Activated T-cell treated with anti-CD3 and anti-CD28 coated beads for 4 hours (primary cell): ENCODE data around the gene ANKRD34A.
"Not testable (repeated sequence)": the region's sequence is repeated elsewhere in the genome, so short reads cannot be mapped to it uniquely, and the experiment has no call there.

ENCODE experiments used
- DNase-seq: peaks from one replicate; pipeline ENCODE4 v3.0.0-alpha.2; 2020

The ANKRD34A gene

GRCh38 chr1:145942871-145943270, 21.5 kb downstream of the ANKRD34A start:
- no peak for DNase-seq

DNA sequence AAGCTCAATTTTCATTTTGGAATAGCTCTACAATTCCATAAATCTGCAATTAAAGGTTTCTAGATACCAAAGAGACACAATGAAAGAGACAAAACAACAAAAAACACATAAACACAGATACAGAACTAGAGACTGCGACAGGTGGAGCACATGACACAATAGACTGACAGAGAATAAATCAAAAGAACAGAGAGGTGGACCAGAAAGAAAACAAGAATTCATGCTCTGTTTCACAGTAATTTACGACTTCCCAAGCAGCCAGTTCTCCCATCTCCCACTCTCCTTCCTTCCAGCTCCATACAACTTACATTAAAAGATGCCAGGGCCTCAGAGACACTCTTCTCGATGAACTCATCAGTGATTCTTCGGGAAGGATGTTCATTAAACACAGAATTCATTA, 22.0 kb downstream of the ANKRD34A start:
- DNase-seq, result no peak

DNA sequence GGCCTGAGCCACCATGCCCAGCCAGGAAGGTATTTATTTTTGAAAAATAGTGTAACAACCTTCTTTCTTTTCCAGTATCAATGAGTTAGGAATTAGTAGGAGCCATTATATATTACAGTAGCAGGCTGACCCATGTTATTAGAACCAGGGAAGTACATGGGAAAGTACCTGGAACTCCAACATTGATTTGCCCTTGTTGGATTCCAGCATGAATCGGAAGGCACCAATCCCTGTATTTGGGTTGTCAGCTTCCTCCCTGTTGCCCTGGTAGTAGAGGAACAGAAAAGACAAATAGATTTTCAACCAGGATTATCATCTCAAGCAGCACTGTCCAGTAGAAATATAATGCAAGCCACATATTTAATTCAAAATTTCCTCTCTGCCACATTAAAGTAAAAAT, 26.9 kb downstream of the ANKRD34A start:
- DNase-seq, result no peak

DNA sequence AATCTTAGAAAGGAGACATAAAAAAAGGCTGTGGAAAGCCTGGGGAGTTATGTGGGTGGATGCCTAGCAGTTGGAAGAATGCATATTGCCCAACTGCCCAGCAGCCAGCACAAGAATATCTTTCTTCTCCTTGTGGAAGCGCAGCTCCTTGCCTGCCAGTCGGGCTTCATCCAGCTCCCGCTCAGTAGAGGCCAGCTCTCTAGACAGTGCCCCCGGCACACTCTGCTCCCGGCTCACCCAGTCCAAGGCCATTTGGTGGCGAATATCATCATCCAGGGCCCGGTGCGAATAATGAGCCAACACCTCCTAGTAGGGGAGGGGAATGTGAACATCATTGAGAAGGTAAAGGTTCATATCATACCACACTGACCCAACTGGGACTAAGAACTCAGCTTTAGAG, 28.1 kb downstream of the ANKRD34A start:
- no peak for DNase-seq

DNA sequence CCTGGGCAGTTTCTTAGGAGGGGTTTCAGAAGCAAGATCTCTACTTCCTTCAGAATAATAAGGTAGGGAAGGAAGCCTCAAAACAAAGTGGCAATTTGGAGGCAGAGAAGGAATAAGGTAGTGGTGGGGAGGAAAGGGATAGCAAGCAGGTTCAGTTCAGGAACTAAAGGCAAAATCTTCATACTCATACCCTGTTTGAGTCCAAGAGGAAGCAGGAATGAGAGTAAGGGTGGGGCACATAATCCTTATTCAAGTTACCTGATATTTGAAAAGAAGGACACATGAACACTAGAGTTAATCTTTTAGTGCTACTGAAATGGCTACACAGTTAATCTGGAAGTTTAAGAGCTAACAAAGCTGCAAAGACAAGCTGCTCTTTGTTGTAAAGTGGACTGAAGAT, 28.7 kb downstream of the ANKRD34A start:
- DNase-seq, result no peak

GRCh38 chr1:145932522-145933009, 31.8 kb downstream of the ANKRD34A start:
- not testable (repeated sequence) for DNase-seq

DNA sequence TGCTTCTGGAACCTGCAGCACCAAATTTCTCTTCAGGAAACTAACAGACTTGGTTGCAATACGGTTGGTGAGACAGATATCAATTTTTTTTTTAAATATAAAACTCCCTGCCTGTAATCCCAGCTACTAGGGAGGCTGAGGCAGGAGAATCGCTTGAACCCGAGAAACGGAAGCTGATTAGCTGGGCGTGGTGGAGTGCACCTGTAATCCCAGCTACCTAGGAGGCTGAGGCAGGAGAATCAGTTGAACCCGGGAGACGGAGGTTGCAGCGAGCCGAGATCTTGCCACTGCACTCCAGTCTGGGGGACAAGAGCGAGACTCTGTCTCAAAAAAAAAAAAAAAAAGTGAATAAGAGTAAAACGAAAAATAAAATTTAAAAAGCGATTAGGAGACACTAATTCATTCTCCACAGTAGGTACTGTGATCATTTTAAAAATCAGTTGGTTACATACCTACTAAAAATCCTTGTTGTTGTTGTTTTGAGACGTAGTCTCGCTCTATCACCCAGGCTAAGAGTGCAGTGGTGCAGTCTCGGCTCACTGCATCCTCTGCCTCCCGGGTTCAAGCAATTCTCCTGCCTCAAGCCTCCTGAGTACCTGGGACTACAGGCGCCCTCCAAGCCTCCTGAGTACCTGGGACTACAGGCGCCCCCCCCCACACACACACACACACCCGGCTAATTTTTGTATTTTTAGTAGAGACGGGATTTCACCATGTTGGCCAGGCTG, 36.3 kb downstream of the ANKRD34A start:
- no peak for DNase-seq

GRCh38 chr1:145927063-145927886, 37.1 kb downstream of the ANKRD34A start, which contains the start of gene RBM8A:
RBM8A (minus strand) TSS chr1:145927484; CDS start chr1:145927426, 58 bp downstream.
- DNase-seq, result peak; percentile 92

GRCh38 chr1:145926686-145927062, 37.7 kb downstream of the ANKRD34A start:
- DNase-seq, result peak; percentile 40

- DNase-seq, result no peak
Observed at GRCh38 chr1:145922266-145922665, 42.1 kb downstream of the ANKRD34A start.

DNA sequence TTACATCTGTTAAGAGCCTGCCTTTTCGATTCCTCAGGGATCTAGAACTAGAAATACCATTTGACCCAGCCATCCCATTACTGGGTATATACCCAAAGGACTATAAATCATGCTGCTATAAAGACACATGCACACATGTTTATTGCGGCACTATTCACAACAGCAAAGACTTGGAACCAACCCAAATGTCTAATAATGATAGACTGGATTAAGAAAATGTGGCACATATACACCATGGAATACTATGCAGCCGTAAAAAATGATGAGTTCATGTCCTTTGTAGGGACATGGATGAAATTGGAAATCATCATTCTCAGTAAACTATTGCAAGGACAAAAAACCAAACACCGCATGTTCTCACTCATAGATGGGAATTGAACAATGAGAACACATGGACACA, 44.1 kb downstream of the ANKRD34A start:
- DNase-seq, result not testable (repeated sequence)

DNA sequence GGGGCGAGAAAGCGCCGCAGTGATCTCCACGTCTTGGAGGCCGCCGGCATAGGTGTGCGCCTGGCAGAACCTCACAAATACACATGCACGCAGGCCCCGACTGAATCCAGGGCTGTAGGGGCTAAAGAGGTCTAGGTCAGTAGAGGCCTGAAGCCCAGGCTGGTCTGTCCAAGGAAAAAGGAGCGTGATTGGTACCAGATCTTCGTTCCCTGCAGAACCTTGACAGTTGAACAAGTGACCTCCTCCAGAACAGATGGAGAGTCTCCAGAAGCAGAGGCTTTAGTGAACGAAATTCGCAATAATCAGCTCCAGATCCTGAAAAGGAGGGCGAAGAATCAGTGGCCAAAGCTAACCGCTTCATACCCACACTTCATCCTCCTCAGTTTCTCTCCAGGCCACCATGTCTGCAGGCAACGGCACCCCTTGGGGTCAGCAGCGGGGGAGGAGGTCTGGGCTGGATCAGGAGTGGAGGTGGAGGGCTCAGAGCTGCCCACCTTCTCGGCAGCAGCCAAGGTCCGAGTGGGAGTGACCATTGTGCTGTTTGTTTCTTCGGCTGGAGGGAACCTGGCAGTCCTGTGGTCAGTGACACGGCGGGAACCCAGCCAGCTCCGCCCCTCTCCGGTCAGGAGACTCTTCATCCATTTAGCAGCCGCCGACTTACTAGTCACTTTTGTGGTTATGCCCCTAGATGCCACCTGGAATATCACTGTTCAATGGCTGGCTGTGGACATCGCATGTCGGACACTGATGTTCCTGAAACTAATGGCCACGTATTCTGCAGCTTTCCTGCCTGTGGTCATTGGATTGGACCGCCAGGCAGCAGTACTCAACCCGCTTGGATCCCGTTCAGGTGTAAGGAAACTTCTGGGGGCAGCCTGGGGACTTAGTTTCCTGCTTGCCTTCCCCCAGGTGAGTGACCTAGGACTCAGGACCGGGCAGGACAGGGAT, 45.1 kb downstream of the ANKRD34A start:
- no peak for DNase-seq

DNA sequence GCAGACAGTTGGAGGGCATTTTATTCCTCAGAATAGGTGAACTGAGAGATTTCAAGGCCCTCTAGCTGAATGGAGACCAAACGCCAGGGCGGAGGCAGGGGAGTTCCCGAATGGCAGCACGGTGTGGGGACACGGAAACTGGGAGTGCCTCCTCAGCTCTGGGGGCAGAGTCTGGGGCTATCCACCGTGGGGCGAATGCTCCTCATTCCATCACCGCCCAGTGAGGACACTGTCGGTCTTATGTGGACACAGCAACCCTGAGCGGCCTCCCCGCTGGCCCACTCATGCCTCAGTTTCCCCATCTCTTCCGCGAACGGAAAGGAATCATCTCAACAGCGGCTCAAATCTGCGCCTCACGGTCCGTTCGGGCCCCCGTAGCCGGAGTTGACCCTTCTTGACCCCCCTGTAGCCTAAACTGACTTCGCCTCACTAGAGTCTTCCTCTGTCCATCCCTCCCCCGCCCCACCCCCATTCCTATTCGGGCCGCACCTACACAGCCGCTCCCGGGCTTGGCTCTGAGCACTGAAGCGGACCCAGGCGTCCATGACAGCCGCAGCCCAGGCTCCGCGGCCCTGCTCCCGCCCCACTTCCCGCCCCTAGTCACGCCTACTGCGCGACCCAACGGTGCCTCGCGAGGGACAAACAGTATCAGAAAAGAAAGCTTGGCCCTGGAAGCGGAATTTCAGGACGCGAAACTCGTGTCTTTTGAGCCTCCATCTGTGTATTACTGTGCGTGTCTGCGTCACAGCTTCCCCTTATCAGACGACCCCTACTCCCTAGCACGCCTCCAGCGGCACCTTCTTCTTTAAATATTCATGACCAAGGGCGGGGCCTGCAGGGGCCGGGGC, 46.0 kb downstream of the ANKRD34A start, which contains the start of gene PEX11B:
Gene PEX11B, minus strand, starts transcription at position 574 of the 848 bp plus-strand sequence. Its CDS starts 29 bp downstream, at position 545.
- peak; percentile 91 for DNase-seq

DNA sequence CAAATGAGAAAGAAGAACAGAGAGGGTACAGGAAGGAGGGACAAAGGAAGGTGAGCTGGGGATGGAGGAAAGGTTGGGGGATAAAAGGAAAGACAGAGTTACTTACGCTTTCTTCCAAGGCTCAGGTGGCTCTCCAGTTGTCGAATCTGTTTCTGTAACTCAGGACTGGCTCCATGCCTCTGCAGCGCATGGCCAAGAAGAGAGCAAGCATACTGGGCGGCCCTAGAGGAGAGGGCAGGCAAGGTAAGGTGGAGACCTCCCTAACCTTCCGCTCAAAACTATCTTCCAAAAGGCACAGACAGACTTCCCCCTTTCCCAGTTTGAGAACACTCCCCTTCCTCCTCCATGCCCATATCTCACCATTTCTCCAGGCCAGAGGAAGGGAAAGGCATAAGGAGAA, 46.8 kb downstream of the ANKRD34A start:
- no peak for DNase-seq

- no peak for DNase-seq
Observed at GRCh38 chr1:145916745-145917144, 47.6 kb downstream of the ANKRD34A start.

- DNase-seq, result no peak
Observed at GRCh38 chr1:145912128-145912641, 52.2 kb downstream of the ANKRD34A start.
